Thoracic aorta (tissue), 2 donors: Measurements from ENCODE around the gene CFAP251. TPM values are rescaled to one million over a fixed set of nuclear protein-coding genes. Genes with fewer than 3 reads are reported as not detected.

Source experiments
- ATAC-seq: fragments of 150-250 bp; one replicate; pipeline ENCODE4 v1.8.0; 2017; ENCODE audit warnings: low read depth; ENCODE audit not compliant: insufficient number of reproducible peaks, low FRiP score
- DNase-seq: peaks from one replicate; pipeline ENCODE4 v3.0.0-alpha.2; 2020; ENCODE audit warnings: low spot score
- H3K27ac ChIP-seq, 2 donors: fragments of 200-600 bp; sonication (generic); 1 replicate in 1 of 2; 2 replicates in 1 of 2; pipeline ENCODE4 v1.5.1; 2016; ENCODE audit warnings: mild to moderate bottlenecking in 2 of 2, moderate library complexity in 2 of 2
- H3K27me3 ChIP-seq: fragments of 200-600 bp; sonication (generic); replicated peaks from 2 replicates; pipeline ENCODE4 v1.6.0; 2016; ENCODE audit warnings: mild to moderate bottlenecking; ENCODE audit not compliant: insufficient read depth
- H3K36me3 ChIP-seq: fragments of 200-600 bp; sonication (generic); one replicate; pipeline ENCODE4 v1.5.1; 2016
- H3K4me1 ChIP-seq, 2 donors: fragments of 200-600 bp; sonication (generic); 1 replicate in 1 of 2; 2 replicates in 1 of 2; pipeline versions ENCODE4 v1.5.1 to v1.6.0; 2016; ENCODE audit warnings: low read depth in 2 of 2, mild to moderate bottlenecking in 1 of 2; ENCODE audit not compliant: control insufficient read depth in 1 of 2
- H3K4me3 ChIP-seq: fragments of 200-600 bp; sonication (generic); 2 replicates; pipeline ENCODE4 v1.5.1; 2016; ENCODE audit warnings: mild to moderate bottlenecking
- H3K9me3 ChIP-seq: fragments of 200-600 bp; sonication (generic); 2 replicates; pipeline ENCODE4 v1.5.1; 2016
- total RNA-seq, 2 donors: library from RNA; depleted of rRNA; stranded (reverse); fragments of >200 nt; gene quantifications; one replicate each; pipeline versions ENCODE4 v1.1.0 to v1.2.3, GENCODE V29; 2016
- TF ChIP-seq, protein P1 (sequence below): fragments of 200-600 bp; sonication (generic); IDR thresholded peaks from one replicate; pipeline ENCODE4 v1.5.1; 2019; ENCODE audit warnings: antibody characterized with exemption

The CFAP251 gene
- total RNA-seq, 2 donors from 2014 or later = 3.4 to 6.9 TPM

DNA sequence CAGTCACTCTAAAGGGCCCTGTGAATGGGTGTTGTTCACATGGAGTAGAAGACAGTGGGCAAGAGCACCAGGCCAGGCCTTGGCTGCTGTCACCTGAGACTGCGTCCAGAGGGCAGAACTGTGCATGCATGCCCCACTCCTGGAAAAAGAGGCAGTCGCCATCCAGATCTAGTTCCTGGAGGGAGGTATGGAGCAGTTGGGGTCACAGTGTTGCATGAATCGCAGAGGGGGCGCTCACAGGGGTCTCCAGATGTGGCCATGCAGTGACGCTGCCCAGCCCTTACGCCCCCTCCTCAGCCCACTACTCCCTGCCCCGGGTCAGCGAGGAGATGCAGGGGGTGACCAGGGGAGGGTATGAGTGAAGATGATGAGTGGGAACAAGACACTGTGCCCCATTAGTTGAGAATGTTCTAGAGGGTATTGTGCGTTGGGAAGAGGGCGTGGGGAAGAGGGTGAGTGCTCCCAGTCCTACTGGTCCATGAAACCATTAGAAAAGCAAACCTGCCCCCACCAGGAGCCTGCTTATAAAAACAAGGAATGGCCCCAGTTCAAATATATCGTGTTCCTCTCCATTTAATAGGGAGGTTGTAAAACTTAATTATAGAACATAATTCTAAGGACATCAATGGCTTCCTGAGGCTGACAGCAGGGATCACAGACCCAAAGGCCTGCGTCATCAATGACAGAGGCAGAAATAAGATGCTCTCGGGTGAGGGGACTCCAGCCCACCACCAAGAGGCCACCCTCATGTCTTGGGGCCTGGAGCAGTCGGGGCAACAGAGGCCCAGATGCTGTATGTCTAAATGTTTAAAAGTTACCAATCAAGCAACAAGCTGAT, 71.1 kb downstream of the CFAP251 start:
- no peaks in the 10 kb centered on the region for H3K36me3 ChIP-seq
- TF ChIP-seq, protein P1, sequence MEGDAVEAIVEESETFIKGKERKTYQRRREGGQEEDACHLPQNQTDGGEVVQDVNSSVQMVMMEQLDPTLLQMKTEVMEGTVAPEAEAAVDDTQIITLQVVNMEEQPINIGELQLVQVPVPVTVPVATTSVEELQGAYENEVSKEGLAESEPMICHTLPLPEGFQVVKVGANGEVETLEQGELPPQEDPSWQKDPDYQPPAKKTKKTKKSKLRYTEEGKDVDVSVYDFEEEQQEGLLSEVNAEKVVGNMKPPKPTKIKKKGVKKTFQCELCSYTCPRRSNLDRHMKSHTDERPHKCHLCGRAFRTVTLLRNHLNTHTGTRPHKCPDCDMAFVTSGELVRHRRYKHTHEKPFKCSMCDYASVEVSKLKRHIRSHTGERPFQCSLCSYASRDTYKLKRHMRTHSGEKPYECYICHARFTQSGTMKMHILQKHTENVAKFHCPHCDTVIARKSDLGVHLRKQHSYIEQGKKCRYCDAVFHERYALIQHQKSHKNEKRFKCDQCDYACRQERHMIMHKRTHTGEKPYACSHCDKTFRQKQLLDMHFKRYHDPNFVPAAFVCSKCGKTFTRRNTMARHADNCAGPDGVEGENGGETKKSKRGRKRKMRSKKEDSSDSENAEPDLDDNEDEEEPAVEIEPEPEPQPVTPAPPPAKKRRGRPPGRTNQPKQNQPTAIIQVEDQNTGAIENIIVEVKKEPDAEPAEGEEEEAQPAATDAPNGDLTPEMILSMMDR = no peak
- no peaks in the 10 kb centered on the region for H3K9me3 ChIP-seq
- H3K27me3 ChIP-seq = no peaks in the 10 kb centered on the region
- no peak for DNase-seq
- ATAC-seq = no peak
- no peak overlapping the region for H3K27ac ChIP-seq
- no peak overlapping the region for H3K4me3 ChIP-seq
- H3K4me1 ChIP-seq = no peaks in the 10 kb centered on the region

DNA sequence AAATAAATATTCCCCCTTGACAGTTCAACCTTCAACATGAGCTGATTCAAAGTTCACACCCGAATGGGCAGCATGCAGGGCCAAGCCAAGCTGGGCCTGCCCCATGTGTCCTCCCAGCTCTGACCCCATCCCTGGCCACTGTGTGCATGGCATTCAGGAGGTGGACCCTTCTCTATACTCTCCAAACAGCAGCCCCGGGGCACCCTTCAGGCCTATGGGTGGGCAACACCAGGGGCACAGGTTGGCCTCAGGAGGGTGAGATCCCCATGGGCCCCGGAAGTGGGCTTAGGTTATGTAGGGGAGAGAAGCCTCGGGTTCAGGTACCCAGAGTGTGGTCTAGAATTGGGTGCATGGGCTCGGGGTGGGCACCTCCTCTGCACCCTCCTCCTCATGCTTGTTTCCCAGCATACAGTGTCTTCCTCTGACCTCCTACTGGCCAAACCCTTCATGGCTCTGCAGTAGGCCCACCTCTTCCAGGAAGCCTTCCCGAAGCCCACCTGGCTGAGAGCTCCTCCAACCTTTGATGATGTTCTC, 71.8 kb downstream of the CFAP251 start:
- Histone ChIP-seq H3K36me3 (no peaks in the 10 kb centered on the region), H3K4me3 (no peak overlapping the region), H3K9me3 (no peaks in the 10 kb centered on the region), H3K4me1 (no peaks in the 10 kb centered on the region), H3K27me3 (no peaks in the 10 kb centered on the region), H3K27ac (no peak overlapping the region)
- ATAC-seq = no peak
- TF ChIP-seq, protein P1 = no peak
- DNase-seq = no peak

DNA sequence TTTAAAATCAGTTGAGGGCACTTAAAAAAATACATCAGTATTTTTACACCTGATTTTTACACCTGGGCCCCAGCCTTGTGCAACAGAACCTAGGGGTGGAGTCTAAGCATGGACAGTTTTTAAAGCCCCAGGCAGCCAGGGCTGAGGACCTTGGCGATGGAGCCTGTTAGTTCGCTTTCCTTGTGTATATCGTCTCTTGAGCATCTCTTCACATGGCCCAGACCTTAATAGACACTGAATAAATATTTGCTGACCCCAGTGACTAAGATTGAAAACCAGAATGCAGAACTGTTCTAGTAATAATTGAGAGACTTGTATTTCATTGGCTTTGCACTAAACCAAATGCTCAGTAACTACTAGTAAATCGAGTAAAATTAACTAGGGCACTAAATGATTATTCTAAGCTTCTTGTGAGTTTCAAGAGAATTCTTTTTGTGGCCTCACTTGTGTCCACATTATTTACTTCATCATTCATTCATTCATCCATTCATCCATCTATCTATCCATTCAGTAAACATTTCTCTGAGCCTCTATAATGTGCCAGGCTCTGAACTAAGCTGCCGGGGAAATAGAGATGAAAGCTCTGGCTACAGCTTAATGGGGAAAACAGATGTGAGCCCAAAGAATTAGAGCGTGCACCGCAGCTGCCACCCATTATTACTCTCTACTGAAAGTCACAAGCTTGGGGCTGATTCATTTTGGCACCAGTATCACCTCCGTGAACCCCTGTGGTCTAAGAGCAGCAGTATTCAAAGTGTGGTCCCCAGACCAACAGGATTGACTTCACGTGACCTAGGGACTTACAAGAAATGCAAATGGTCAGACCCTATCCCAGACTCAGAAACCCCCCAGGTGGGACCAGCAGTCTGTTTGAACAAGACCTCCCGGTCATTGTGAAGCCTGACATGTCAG, 72.6 kb downstream of the CFAP251 start:
- peaks cover 0 to 2% of the 10 kb centered on the region in 2 donors for H3K4me1 ChIP-seq
- H3K27me3 ChIP-seq = no peaks in the 10 kb centered on the region
- H3K4me3 ChIP-seq = no peak overlapping the region
- no peak overlapping the region for H3K27ac ChIP-seq
- TF ChIP-seq, protein P1 = no peak
- ATAC-seq = no peak
- H3K9me3 ChIP-seq = no peaks in the 10 kb centered on the region
- no peaks in the 10 kb centered on the region for H3K36me3 ChIP-seq
- DNase-seq = no peak

DNA sequence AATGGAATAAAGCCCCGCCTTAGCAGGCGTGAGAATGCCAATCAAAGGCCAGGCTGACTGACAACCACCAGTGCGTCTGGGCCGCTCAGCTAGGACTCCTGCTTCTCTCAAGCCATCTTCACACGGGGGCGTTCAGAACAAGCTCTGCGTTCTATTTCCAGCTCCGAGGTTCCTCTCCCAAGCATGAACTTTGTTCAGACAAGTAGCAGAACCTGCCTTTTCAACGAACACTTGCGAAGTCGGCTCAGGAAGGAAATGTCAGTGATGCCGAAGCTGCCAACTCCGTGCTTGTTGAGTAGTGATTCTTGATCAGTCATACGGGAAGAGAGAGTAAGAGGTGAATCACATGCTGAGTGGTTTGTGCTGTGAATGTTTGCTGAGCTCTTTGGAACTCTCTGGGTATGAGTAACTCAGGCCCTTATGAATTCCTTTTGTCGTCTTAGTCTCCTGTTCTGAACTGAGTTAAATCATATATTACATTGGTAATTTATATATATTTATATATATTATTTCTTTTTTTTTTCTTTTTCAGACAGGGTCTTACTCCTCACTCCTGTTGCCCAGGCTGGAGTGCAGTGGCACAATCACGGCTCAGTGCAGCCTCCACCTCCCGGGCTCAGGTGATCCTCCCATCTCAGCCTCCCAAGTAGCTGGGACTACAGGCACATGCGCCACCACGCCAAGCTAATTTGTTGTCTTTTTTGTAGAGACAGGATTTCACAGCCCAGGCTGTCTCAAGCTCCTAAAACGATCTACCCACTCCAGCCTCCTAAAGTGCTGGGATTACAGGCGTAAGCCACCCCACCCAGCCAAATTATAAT, 73.9 kb downstream of the CFAP251 start:
- no peaks in the 10 kb centered on the region for H3K27me3 ChIP-seq
- no peak for ATAC-seq
- no peak for DNase-seq
- H3K9me3 ChIP-seq = no peaks in the 10 kb centered on the region
- H3K4me1 ChIP-seq = peaks cover 9 to 15% of the 10 kb centered on the region in 2 donors
- H3K36me3 ChIP-seq = no peaks in the 10 kb centered on the region
- TF ChIP-seq, protein P1 = no peak
- no peak overlapping the region for H3K27ac ChIP-seq
- H3K4me3 ChIP-seq = no peak overlapping the region
